ENCODE results near the gene C3orf62. TPM values are rescaled to one million over a fixed set of nuclear protein-coding genes. Genes with fewer than 3 reads are reported as not detected.

Gene C3orf62
- total RNA-seq, 2 experiments from 2014 or later = 6.4 to 11.7 TPM

- BruUV-seq (replicated peaks) = no TSS peak
- H3K9me3 ChIP-seq (ENCODE audit: low read length) = no peaks in the 10 kb centered on the region
- no peaks in the 10 kb centered on the region for H3K4me1 ChIP-seq (ENCODE audit: insufficient read depth, low read length, poor library complexity, severe bottlenecking)
- H3K4me2 ChIP-seq (ENCODE audit: low read length) = no peak overlapping the region
- no peaks in the 10 kb centered on the region for H4K20me1 ChIP-seq (ENCODE audit: insufficient read depth, low read length)
- no peaks in the 10 kb centered on the region for H3K9me2 ChIP-seq (ENCODE audit: insufficient read depth, low read length)
- CTCF ChIA-PET (ENCODE audit: unreplicated experiment) = no interaction called here
- no peak overlapping the region for H3K27ac ChIP-seq (ENCODE audit: low read depth, low read length, poor library complexity, severe bottlenecking)
- TF ChIP-seq CTCF (conservative IDR thresholded peaks at IDR 0.05; ENCODE audit: low read length) (no peak), EZH2phosphoT487 (IDR thresholded peaks at IDR 0.05; ENCODE audit: borderline replicate concordance, low read depth, low read length) (no peak)
- POLR2A ChIA-PET = interaction anchor here (0.7 kb wide), 1 partner anchor 240 kb away, joined by 3 read pairs; no protein-coding TSS in a partner anchor
- peaks cover 65% of the 10 kb centered on the region for H3K36me3 ChIP-seq (ENCODE audit: insufficient read depth, low read length)
- no peak overlapping the region for H3K4me3 ChIP-seq (ENCODE audit: low read depth, low read length, poor library complexity, severe bottlenecking)
- H2AFZ ChIP-seq (ENCODE audit: low read length) = no peak overlapping the region
- no peaks in the 10 kb centered on the region for H3K79me2 ChIP-seq (ENCODE audit: insufficient read depth, low read depth, low read length)
- intact Hi-C loops (cut with micrococcal nuclease; ENCODE audit: unreplicated experiment) = no loop called here
- no peak for DNase-seq (ENCODE audit: low spot score)
Observed at GRCh38 chr3:49273825-49274532, 3.1 kb downstream of the C3orf62 start.

- POLR2A ChIA-PET = no interaction called here
- no peak overlapping the region for H2AFZ ChIP-seq (ENCODE audit: low read length)
- no peak for TF ChIP-seq CTCF (conservative IDR thresholded peaks at IDR 0.05; ENCODE audit: low read length)
- no peak for TF ChIP-seq EZH2phosphoT487 (IDR thresholded peaks at IDR 0.05; ENCODE audit: borderline replicate concordance, low read depth, low read length)
- no peaks in the 10 kb centered on the region for H3K79me2 ChIP-seq (ENCODE audit: insufficient read depth, low read depth, low read length)
- CTCF ChIA-PET (ENCODE audit: unreplicated experiment) = no interaction called here
- no peaks in the 10 kb centered on the region for H3K4me1 ChIP-seq (ENCODE audit: insufficient read depth, low read length, poor library complexity, severe bottlenecking)
- no peaks in the 10 kb centered on the region for H3K9me3 ChIP-seq (ENCODE audit: low read length)
- intact Hi-C loops (cut with micrococcal nuclease; ENCODE audit: unreplicated experiment) = no loop called here
- no peaks in the 10 kb centered on the region for H4K20me1 ChIP-seq (ENCODE audit: insufficient read depth, low read length)
- no peak overlapping the region for H3K4me2 ChIP-seq (ENCODE audit: low read length)
- no peak for DNase-seq (ENCODE audit: low spot score)
- peaks cover 35% of the 10 kb centered on the region for H3K36me3 ChIP-seq (ENCODE audit: insufficient read depth, low read length)
- no TSS peak for BruUV-seq (replicated peaks)
- no peak overlapping the region for H3K4me3 ChIP-seq (ENCODE audit: low read depth, low read length, poor library complexity, severe bottlenecking)
- H3K9me2 ChIP-seq (ENCODE audit: insufficient read depth, low read length) = no peaks in the 10 kb centered on the region
- H3K27ac ChIP-seq (ENCODE audit: low read depth, low read length, poor library complexity, severe bottlenecking) = no peak overlapping the region
Observed at GRCh38 chr3:49271047-49271446, 6.0 kb downstream of the C3orf62 start.

GRCh38 chr3:49270156-49270500 is 6.9 kb downstream of the C3orf62 start:
- Histone ChIP-seq H4K20me1 (ENCODE audit: insufficient read depth, low read length) (no peaks in the 10 kb centered on the region), H3K36me3 (ENCODE audit: insufficient read depth, low read length) (peaks cover 30% of the 10 kb centered on the region), H3K9me3 (ENCODE audit: low read length) (no peaks in the 10 kb centered on the region), H3K27ac (ENCODE audit: low read depth, low read length, poor library complexity, severe bottlenecking) (no peak overlapping the region), H2AFZ (ENCODE audit: low read length) (no peak overlapping the region), H3K4me1 (ENCODE audit: insufficient read depth, low read length, poor library complexity, severe bottlenecking) (no peaks in the 10 kb centered on the region), H3K79me2 (ENCODE audit: insufficient read depth, low read depth, low read length) (no peaks in the 10 kb centered on the region), H3K4me3 (ENCODE audit: low read depth, low read length, poor library complexity, severe bottlenecking) (no peak overlapping the region), H3K9me2 (ENCODE audit: insufficient read depth, low read length) (no peaks in the 10 kb centered on the region), H3K4me2 (ENCODE audit: low read length) (no peak overlapping the region)
- no TSS peak for BruUV-seq (replicated peaks)
- no peak for DNase-seq (ENCODE audit: low spot score)
- intact Hi-C loops (cut with micrococcal nuclease; ENCODE audit: unreplicated experiment) = no loop called here
- ChIA-PET CTCF (ENCODE audit: unreplicated experiment) (no interaction called here), POLR2A (no interaction called here)
- TF ChIP-seq CTCF (conservative IDR thresholded peaks at IDR 0.05; ENCODE audit: low read length) (no peak), EZH2phosphoT487 (IDR thresholded peaks at IDR 0.05; ENCODE audit: borderline replicate concordance, low read depth, low read length) (no peak)
